ENCODE data around the gene TTC21A.

The TTC21A gene

DNA sequence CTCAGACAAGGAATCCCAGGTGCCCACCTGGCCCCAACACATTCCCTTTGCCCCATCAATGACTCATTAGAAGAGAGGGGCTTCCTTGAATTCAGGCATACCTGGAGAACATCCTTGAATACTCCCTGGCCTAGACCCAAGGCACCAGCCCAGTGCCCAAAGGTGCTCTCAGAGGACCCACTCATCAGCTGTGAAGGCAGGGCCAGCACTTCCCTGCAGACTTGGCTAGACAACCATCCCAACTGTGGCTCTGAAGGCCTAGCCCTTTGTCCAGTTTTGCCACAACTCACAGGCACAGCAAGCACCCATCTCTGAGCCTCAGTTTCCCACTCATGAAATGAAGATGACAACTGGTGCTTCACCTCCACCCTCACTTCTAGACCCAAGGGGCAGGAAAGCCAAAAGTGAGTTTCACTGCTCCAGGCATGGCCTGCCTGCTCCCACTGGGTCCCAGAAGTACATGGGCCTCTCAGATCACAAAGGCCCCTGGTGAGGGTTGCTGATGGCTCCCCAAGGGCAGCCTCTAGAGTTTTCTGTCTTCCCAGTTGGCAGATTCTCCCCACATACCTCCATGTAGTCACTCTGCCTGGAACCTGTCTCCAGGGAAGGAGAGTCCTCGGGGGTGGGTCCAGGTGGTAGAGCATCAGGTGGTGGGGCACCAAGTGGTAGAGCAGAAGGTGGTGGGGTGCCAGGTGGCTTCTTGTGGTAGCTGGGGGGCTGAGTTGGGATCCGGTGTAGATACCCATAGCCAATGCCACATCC is 7.6 kb upstream of the TTC21A start:
- no peak for DNase-seq

DNA sequence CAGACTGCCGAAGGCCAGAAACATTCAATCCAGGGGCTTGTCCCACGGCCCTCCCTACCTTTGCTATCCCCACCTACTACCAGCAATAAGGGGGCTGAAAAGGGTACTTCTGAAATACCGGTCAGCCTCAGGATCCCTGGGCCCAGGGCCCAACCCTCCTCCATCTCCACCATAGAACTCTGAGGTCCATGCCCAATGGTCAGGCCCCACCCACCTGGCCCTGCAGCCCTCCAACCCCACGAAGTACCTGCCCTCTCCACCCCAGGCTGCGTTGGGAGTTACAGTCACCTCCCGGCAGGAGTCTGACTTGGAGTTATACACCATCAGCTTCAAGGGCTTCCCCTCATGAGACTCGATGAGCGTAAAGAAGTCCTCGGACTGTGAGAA is 7.0 kb upstream of the TTC21A start:
- DNase-seq = no peak

DNA sequence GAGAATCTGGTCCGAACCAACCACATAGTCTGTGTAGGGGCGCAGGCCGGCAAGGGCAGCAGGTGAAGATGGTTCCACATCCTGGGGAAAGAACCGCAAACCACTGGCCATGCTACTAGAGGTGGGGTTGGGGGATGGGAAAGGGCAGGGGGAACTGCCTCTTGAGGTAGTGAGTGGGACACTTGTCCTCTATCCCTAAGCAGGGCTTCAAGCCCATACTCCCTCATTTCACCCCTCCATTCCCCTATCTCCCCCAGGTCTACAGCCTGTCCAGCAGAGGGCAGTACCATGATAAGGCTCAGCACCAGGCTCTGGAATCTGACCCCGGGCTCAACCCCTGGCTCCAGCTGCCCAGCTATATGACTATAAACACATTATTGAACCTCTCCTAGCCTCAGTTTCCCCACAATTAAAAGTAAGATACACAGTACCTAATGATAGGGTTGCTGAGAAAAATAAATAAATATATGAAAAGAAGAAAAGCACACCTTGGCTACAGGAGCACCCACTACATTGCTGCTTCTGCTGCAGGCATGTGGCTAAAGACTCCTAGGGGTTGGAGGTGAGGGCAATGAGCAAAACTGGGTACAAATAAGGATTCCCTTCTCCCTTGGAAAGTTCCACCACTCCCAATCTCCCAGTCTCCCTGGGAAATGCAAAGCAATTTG is 6.3 kb upstream of the TTC21A start:
- DNase-seq = peak; percentile 61

DNA sequence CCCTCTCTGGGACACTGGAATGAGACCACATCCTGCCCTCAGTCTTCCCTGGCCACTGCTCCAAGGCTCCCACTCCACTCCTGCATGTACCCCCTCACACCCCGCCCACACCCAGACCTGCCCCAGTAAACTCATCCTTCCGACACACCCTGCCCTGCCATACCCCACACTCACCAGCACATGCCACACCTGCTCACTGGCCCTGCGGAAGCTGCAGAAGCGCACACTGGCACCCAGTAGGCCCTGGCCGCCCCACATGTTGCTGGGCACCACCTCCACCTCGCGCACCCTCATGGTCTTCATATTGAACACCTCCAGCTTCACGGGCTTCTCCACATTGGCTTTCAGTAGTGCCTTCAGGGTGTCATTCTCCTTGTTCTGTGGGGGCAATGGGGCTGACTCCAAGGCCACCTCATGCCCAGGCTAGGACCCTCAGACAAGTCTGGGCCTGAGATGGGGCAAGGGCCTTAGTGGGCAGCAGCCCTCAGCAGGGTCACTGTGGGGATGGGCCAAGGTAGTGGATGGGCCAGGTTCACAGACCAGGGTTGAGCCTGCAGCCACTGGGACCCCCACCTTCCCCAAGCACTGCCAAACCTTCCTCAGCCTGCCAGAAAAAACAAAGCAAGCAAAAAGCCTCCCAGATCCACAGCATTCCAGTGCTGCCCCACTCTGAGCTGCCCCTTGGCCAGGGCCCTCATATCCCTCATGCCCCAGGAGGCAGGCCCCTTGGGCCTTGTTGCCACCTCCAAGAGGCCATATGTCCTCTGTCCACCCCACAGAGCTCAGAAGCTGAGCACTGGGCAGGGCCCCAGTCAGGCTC is 4.8 kb upstream of the TTC21A start:
- DNase-seq = no peak

DNA sequence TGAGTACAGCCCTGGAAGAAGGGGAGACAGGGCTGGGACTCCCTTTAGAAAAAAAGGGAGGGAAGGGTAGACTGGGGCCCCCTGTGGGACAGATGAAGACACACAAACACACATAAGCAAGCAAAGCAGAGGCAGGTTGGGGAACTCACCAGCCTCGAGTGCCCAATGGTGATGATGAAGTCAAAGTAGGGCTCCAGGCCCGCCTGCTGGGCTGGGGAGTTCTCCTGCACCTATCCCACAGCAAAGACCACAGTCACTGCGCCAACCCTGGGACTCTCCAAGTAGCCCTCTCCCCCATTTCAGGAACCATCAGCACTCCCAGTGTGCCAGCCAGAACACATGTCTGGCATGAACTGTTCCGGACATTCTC is 4.2 kb upstream of the TTC21A start:
- DNase-seq = no peak

DNA sequence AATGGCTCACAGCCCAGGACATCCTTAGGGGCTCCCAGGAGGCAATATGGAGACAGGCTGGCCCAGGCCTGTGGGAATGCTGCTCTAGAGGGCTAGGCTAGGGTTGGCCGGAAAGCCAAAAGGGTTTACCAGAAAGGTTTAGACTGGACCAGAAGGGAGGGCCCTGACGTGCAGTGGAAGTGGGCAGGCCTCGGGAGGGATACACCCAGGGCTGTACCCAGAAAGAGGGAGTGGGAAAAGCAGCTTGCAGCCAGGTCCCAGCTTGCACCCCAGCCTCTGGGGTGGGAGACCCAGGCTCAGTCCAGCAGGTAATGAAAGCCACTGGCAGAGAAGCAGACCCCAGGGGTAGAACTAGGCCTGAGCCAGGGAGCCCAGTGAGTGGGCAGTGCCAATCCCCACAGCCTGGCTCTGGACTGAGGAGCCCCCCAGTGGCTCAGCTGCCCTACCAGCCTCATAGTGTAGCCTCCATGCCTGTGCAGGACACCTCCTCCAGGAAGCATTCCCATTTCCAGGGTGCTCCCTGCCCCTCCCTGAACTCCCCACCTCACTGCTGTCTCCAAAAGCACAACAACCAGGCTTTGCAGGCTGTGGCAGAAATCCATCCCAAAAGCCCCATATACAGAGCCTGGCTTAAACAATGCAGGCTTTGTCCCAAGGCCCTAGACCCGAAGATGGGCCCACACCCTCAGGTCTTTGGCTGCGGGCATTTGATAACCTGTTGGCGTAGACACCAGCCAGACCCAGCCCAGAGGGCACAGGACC is 3.5 kb upstream of the TTC21A start:
- DNase-seq = no peak

DNA sequence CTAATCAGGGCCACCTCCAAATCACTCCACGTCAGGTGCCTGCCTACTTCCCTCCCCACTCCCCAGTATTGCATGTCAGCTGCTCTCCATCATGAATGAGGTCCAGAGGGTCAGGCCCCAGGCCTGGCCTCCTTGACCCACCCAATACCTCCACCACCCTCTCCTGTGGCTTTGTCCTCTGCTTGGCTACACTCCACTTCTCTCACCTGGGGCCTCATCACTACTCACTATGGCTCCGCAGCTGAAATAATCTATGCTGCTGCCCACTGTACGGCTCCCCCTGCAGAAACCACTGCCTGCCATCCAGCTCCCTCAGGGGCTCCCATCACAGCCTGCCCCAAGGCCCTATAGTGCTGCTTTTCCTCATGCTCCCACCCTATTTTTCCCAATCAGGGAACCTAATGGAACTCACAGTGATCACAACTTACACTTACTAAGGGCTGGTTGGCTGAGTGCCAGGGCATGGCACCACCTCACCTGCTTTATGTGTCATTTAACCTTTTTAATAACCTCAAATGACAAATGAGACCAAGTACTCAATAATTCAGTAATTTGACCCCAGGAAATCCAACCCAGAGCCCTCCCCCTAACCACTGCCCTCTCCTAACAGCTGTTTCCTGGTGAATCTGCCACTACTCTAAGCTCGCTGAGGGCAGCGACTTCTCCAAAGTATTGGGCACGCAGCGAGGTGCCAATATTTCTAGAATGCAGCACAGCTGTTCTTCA is 2.4 kb upstream of the TTC21A start:
- no peak for DNase-seq

DNA sequence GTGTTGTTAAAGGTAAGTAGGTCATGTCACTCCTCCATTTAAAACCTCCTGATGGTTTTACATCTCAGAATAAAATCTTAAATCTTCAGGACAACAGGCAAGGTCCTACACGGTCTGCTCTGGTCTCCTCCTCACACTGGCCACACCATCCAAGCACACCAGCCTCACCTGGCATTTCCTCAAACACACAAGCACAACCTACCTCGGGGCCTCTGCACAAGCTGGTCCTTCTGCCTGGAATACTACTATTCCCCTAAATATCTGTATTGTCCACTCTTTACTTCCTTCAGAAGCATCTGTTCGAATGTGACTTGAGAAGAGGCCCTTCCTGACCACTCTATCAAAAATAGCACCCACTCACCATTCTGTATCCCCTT is 1.8 kb upstream of the TTC21A start:
- no peak for DNase-seq

DNA sequence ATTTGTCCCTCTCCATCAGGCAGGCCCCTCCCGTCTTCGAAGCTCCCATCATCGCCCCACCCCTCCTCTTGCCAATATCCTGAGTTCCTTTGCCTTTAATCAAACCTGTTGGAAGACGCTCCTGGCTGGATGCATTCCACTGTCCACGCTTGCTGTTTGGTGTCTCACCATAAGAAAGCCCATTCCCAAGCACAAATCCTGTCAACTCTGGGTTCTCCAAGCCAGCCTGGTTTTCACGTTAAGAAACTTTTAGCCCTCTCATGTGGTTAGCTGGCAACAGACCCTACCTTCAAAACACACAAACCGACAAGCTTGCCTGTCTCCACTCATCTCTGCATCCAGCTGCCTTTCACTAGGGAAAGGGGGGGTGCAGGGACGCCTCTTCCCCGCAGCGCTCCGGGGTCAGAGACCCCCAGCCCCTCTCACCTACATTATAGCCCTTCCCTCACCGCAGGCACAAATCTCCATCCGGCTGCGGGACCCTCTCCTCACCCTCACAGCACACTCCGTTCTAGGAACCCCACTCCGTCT is 1.1 kb upstream of the TTC21A start:
- DNase-seq = no peak

DNA sequence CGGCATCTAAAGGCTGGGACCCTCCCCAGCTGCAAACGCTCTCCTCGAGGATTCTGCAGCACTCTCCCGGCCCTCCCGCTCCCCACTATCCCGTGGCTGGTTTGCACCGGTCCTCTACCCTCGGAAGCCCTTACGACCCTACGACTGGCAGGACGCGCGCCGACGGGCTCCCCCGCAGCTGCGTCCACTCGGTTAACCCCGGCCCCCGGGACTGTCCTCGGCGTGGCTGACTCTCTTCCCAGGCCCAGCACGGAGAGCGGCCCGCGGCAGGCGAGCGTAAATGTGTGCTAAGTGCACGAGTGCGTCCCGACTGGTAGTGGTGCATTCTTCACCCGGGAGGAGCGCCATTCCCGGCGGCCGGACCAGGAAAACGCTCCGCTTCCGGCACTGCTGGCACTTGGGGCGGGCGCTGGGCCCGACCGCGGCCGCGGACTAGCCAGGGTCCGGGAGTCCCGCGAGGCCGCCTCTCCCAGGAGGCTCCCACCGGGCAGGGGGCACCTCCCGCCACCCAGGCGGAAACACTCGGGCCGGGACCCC is 561 bp upstream of the TTC21A start:
- DNase-seq = no peak

DNA sequence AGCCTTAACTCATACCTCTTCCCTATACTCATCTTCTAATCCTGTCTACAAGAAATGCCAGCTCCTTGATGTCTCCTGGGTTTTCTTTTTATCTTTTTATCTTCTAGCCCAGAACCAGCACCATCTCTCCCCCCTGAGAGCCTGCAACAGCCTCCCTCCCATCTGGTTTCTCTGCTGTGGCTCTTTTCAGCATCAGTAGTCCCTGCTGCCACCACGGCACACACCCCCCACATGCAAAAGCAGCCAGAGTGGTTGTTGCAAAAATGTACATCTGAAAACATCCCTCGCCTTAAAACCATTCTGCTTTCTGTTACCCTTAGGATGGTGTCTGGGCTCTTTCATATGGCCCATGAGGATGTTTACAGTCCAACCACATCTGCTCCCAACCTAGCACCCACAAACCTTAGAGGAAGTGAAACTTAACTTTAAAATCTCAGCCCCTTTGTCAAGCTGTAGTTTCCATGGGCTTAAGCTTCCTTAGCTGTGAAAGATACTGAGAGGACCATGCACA is 775 bp downstream of the TTC21A start:
- DNase-seq = peak; percentile 44

DNA sequence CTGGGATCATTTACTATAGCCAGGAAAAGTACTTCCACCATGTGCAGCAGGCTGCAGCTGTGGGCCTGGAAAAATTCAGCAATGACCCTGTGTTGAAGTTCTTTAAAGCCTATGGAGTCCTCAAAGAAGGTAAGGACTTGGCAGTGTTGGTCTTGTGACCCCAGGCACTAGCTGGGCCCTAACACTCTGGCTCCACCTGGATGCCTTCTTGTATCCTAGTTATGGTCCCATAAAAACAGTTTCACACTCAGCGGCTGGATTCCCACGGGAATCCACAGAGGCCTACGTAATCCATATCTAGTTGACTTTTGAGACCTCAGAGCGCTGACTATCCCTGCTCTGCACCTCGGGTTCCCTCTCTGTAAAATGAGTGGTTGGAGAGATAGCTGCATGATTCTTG is 1.6 kb downstream of the TTC21A start:
- DNase-seq = no peak

DNA sequence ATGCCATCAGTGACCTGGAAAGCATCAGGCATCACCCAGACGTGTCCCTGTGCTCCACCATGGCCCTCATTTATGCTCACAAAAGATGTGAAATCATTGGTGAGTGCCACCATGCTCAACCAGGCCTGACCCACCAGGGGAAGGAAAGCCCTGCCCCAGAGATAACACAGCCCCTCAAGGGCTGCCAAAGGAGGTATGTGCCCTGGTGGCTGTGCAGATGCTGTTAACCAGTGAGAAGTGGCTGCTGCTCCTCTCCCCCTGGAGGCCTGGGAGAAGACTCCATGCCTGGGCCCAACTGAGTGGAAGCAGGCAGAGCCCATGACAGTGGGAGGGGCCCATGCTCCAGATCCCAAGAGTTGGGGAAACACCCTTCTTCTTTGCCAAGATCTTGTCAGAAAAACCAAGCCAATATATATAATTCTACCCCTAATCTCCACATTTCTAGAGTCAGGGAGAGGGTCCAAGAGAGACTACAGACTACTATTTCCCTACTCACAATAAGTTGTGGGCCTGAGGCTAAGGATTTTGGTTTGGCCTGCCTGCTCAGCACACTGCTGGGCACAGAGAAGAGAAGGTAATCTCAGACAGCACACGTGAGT is 2.7 kb downstream of the TTC21A start:
- no peak for DNase-seq

DNA sequence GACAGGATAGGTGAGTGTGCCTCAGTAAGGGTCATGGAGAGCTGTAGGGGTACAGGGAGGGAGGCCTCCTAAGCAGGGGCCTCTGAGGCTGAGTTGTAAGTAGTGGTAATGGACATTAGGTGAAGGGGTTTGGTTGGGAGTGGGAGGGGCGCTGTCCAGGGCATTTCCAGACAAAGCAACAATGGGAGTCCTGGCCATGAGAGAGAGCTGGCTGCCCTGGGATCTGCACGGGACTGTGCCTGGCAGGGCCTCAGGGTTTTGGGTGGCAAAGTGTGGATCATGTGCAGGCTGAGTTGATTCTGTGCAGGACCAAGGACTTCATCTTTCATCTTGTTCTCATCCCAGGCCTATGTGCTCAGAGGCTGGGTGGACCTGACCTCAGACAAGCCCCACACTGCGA is 4.6 kb downstream of the TTC21A start:
- no peak for DNase-seq

DNA sequence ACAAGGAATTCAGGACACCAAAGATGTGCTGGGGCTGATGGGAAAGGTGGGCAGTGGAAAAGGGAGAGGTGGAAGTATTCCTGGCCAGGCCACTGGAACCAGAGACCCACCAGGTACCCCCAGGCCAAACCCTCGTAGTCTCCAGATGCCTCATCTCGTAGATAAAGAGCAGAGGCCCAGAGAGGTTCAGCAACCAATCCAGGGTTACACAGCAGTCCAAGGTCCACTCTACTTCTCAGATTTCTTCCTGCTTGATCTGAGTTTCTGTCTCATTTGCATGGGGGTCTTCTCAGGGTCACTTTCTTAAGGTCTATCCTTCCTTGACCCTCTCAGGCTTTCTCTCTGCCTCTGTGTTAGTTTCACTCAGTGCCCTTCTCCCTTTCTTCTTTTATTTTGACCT is 5.1 kb downstream of the TTC21A start:
- DNase-seq = no peak

DNA sequence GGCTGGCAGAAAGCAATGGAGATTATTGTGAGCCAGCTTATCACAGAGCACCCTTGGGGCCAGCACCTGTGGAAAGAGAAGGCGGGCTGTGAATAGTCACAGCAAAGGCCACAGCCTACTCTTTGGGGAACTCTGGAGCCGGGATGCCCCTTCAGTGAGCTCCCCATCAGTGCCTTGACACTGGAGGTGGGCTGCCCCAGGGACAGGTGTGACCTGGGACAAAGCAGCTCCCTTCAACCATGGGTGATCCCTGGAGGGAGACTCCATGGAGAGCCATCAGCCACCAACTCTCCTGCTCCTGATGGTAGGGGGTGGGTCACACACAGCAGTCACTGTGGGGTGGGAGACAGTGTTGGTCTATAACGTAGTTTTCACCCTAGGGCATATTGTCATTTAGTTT is 5.8 kb downstream of the TTC21A start:
- DNase-seq = no peak

DNA sequence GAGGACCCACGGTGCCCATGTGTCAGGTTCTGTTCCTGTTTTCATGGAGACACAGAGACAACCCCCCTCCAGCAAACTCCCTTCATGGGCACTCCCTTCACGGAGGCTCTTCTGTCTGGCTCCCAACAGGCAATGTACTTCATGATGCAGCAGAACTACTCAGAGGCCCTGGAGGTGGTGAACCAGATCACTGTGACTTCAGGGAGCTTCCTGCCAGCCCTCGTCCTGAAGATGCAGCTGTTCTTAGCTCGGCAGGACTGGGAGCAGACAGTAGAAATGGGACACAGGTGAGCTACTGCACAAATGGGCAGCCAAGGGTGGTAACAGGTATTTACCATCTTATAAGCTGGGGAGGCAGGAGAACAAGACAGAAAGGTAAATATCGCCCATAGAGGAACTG is 7.0 kb downstream of the TTC21A start:
- no peak for DNase-seq

DNA sequence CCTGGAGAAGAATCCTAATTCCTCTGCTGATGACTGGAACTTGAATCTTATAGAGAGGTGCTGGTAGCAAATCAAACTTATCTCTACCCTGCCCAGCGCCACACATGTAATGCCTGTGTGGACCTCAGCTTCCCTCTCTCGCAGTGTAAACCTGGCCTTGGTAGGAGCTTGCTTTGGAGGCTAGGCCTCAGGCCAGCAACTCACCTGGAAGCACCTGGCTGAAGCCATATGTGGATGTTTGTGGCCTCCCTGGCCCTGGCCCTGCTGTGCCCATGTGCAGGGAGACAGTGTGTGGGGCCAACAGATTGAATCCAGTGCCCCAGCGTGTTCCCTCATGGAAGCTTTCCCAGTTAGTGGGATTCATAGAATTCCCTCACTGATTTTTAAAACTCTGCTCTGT is 8.4 kb downstream of the TTC21A start:
- DNase-seq = no peak

DNA sequence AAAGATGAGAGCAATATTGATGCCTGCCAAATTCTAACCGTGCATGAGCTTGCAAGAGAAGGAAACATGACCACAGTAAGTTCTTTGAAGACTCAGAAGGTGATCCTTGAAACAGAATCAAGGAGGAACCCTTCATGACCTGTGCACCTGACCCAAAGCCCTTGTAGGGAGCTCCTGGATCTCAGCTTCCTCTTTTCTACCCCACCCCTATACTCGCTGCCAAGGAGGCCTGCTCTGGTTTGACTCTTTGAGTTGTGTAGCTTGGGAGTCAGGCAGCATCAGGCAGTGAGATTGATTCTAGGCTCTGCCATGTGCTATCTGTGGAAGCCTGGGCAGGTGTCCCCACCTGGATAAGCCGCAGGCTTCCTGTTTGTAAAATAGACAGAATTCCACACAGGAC is 10.6 kb downstream of the TTC21A start:
- no peak for DNase-seq

DNA sequence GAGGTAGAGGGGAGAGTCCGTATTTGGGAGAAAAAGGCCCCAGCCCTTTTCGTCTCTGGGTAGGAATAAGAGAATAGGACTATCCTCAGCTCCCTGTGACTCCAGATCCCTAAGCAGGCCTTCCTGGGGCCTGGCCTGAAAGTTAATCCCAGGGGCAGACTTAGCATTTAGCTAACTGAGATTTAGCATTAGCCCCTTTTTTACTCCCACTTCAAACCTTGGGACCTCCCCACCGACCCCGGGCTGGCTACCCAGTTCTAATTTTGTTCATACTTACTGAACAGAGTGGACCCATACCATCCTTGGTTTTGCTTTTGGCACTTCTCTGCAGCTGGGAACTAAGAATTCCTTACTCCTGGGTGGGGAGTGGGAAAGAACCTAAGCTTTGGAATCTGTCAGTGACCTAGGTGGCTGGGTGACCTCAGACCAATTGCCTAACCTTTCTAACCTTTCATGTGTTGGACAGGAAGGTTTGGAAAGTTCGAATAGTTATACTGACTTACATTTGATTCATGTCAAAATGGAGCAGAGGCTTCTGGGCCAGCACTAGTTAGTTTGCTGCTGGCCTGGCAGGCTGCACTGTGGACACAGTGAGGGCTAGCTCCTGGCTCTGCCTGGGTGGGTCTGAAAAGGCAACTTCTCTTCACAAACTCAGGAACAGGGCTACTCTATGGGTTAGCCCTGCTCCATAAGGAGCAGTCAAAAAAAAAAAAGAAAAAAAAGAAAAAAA is 11.6 kb downstream of the TTC21A start:
- no peak for DNase-seq

DNA sequence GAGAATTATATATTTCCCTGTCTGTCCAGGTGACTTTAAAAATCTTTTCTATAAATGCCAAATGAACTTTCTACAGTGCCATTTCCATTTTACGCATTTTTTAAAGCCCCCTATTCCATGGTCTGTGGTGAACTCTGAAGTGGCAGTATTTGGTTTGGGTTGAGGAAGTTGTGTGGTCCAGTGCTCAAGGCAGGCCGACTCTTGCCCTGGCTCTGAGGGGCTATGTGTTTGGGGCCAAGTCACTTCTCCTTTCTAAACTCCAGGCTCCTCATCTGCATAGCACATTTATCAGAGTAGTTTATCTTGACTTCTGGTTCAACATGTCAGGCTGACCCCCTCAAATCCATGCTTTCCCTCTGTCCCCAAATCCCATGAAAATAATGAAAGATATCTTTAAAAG is 14.1 kb downstream of the TTC21A start:
- no peak for DNase-seq

Data from activated CD4-positive, alpha-beta T cell treated with anti-CD3 and anti-CD28 coated beads, Interleukin-2, amount 50 U/mL, for 16 hours (primary cell).